Activated T-cell treated with anti-CD3 and anti-CD28 coated beads for 48 hours (primary cell): ENCODE measurements around the gene SLCO2A1.

ENCODE experiments used
- DNase-seq: peaks from one replicate; pipeline ENCODE4 v3.0.0-alpha.2; 2020; ENCODE audit warnings: low read depth

The SLCO2A1 gene

DNA sequence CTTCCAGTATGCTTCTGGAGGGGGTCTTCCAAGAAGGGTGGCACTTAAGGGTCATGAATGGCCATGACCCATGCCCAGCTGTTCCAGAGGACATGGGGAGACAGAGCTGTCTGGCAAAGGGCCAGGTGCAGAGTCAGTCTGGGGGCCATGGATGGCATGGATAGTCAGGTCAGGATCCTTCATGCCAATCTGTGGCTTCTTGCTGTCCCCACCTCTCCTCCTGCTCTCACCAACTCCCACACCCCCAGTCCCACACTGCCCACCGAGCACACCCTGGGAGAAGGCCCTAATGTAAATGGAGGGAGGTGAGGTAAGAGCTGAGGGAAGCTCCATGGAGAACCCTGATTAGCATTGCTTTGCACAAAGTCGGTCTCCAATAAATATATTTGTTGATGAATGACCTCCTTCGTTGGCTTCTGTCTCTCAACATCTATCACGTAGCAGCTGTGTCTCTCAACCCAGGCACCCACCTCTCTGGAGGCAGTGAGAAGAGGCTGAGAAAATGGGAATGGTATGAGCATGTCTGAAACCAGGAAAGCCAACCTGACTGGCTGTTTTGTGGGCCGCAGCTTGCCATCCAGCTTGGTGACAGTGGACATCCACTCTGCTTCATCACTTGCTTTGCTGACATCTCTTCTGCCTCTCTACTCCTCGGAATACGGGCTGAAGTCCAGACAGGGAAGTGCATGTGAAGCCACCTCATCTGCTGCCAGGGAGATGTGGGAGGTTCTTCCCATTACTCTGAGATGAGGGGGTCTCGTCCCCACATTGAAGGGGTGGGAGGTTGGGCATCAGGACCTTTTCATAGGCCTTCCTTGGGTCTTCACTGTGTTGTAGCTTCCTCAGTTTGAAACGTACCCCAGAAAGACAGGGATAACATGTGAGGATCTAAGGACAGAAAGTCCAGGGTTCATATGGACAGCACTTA, 96.4 kb downstream of the SLCO2A1 start:
- DNase-seq = no peak

DNA sequence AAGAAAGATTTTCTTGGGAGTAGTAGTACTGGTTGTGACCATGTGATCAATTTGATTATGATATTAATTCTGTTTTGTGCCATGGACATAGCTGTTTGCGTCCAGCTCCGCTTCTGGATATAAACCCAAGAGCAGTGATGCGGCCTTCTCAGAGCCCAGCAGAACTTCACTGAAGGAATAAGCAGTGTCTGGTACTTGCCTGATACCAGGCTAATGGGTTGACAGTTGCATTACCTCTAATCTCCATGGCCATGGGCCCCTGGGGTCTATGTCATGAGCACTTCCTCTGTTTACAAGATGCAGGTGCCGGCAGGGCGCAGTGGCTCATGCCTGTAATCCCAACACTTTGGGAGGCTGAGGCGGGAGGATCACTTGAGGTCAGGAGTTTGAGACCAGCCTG, 97.7 kb downstream of the SLCO2A1 start:
- no peak for DNase-seq

DNA sequence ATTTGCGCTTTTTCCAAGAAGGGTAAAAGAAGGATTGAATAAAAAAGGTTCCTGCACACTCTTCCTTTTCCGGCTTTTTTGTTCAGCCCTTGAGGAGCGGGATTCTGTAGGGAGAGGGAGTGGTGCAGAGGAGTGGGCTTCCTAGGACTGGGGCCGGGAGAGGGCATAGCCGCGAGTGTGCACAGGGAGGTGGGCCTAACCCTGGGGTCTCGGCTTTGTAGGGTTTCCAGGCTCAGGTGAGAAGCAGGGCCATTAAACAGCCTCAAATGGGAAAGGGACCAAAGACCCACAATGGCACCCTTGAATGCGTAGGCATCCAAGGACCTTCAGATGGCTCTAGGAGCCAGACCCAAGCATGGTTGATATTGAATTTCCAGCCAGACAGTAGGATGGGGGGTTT, 98.6 kb downstream of the SLCO2A1 start:
- DNase-seq = no peak

DNA sequence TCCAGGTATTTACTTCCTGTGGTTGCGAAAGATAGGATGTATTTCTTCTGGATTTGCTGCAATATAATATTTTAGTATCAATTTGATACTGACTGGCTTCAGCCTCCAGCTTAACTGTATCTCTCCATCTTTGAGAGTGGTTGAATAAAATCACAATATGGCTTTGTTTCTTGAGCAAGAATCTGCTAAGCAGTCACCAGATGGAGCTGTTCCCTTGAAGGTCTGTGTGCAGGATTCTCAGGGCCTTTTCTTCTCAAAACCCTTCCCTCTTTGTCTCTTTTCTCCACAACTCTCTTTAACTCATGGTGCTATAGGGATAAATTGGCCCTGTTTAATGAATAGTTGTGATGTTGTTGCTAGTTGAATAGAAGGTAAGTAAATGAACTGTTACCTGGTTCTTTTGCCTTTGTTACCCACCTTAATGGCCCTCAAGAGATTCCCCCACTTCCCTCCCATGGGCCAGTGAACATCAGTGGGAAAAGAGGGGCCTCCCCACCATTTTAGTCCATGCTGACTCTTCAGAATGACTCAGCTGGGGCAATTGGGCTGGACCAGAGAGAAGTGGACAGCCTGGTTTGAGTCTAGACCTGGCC, 99.3 kb downstream of the SLCO2A1 start:
- no peak for DNase-seq

GRCh38 chr3:133928903-133929607, 100.7 kb downstream of the SLCO2A1 start:
- no peak for DNase-seq

DNA sequence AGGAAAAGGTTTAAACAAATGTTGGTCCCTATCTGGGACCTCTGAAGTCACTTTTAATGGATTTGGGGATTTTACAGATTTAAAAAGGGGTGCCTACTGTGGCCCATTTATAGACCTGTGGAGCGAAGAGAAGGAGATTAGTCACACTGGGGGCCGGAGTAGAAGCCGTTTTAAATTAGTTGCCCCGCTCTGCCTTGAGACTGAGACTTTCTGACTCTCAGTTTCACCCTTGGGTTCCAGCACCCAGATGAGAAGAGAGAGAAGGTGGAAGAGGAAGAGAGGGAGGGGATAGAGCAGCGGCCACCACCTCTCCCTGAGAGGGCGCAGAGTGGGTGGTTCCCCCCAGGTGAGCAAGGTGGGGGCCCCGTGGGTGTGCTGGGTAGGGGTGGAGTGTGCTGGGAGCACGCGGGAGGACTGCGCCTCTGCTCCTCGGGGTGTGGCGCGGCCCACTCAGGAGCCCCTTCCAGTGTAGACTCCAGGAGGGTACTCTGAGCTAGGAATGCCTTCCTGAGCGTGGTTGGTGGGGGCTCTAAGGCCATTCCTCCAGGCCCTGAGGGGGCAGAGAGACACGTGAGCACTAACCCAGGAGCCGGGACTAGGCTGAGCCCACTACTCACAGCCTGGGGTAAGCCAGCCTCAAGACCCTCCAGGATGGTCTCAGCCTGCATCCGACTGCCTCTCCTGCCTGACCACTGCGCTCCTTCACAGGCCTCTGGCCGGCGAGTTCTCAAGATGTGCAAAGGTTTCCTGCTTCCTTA, 101.4 kb downstream of the SLCO2A1 start:
- no peak for DNase-seq

GRCh38 chr3:133927540-133928066, 102.1 kb downstream of the SLCO2A1 start:
- peak; percentile 68 for DNase-seq

- no peak for DNase-seq
Observed at GRCh38 chr3:133926736-133927539, 102.8 kb downstream of the SLCO2A1 start.

- DNase-seq = no peak
Observed at GRCh38 chr3:133925960-133926735, 103.6 kb downstream of the SLCO2A1 start.

DNA sequence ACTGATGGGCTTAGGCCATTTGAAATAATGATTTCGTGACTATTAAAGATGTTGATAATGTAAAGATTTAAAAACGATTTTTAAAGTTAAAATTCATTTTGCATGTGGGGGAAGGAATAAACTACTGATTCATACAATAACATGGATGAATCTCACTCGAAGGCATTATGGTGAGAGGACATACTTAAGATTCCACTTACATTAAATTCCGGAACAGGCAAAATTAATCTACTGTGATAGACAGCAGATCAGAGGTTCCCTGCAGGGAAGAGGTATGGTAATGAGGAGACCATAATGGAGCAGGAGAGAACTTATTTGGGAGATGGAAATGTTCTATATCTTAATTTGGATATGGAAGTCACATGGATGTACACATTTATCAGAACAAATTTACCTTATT, 105.7 kb downstream of the SLCO2A1 start:
- DNase-seq = no peak

- DNase-seq = no peak
Observed at GRCh38 chr3:133921592-133921991, 108.1 kb downstream of the SLCO2A1 start.

GRCh38 chr3:133917144-133917543, 112.6 kb downstream of the SLCO2A1 start:
- no peak for DNase-seq

DNA sequence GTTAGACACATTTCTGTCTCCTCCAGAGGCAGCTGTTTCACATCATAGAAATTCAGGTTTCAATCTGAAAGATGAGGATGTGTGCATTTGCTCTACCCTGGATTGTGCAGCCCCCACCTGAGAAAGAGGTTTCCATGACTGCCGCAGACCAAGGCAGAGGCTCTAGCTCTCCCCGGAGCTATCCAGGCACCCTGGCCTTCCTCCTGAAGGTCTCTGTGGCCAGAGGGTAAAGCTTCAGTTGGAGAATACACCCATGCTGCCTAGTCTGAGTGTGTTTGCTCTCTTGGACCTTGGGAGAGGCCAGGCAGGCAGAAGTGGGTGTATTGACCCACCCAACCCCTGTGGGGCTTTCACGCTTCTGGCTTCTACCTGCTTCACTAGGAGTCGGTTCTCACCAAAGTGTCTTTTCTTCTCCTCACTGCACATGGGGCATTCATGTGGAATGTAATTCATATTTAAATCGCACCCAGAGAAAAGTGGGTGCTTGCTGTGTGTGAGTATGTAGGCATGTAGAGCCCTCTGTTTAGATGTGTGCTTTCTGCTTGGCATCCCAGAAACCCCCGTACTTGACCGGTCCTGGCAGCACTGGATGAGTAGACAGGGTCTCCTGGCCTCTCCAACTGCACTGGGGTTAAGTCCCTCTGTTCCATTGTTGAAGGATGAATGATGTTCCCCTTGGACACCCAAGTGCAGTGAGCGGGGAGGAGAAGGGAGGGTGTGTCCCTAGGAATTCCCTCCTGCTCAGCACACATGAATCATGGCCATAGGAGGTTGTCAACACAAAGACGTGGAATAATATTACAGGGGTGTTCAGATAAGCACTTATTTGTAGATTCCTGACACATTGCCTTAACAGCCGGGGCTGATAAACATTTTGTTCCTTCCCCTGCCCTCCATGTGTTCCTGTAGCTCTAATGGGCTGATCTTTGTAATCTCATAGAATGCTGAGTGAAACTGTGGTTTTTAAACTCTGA, 113.8 kb downstream of the SLCO2A1 start:
- DNase-seq = no peak

DNA sequence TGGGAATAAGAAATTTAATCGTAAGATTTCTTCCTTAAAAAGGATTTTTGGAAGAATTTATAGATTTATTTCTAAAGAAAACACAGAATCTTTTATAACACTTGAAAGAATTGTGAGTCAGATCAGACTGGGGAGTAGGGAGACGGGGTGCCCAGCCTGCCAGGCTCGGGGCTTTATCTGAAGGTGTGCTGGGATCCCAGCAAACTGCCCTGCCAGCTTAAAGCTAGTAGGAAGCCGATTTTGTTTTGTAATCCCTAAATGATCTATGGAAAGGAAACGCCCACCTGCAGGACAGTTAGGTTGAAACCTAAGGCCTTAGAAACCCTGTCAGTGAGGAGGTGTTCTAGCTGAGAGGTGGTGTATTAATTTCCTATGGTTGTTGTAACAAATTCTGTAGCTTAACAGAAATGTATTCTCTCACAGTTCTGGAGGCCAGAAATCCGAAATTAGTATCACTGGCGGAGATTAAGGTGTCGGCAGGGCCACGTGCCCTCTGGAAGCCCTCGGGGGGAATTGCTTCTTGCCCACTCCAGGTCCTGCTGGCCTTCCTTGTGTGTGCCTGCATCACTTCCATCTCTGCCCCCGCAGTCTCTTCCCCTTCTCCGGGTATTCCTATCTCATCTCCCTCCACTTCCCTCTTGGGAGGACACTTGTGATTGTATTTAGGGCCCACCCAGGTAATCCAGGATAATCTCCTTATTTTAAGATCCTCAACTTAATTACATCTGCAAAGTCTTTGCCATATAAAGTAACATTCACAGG, 114.7 kb downstream of the SLCO2A1 start:
- no peak for DNase-seq

DNA sequence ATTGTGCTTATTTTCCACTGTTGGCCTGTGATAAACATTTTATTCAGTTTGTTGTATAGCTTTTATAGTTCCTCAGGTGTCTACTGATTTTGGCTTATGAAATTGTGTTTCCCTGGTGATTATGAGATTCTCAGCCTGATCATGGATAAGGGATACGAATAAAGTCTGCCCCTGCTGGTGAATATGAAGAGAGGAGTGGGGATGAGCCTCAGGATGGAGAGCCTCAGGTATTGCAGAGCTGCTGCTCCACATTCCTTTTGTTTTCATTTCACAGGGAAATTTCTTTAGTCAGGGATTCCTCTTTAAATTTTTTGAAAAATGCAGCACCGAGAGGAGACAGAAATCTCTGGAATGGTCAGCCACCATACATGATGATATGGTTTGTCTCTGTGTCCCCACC, 119.3 kb downstream of the SLCO2A1 start:
- DNase-seq = no peak

DNA sequence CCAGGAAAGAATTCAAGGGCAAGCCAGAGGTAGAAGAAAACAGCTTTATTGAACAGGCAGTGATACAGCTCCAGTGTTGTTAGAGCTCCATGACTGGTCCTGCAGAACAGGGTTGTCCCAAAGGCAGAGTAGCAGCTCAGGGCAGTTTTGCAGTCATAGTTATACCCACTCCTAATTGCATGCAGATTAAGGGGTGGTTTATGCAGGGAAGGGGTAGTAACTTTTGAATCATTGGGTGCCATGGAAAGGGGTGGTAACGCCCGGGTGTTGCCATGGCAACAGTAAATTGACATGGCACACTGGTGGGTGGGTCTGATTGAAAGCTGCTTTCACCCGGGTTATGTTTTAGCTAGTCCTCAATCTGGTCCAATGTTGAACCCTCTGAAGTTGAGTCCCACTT, 124.3 kb downstream of the SLCO2A1 start:
- DNase-seq = no peak

- no peak for DNase-seq
Observed at GRCh38 chr3:133901847-133902246, 127.9 kb downstream of the SLCO2A1 start.

- DNase-seq = no peak
Observed at GRCh38 chr3:133901083-133901482, 128.6 kb downstream of the SLCO2A1 start.
